ENCODE data around the gene DRC3.

GRCh38 chr17:17937958-17938357, 34.7 kb upstream of the DRC3 start:
- TF ChIP-seq CTCF (conservative IDR thresholded peaks at IDR 0.05 in 1 of 2, IDR thresholded peaks at IDR 0.05 in 1 of 2; ENCODE audit: extremely low read depth in 1 of 2, insufficient read depth in 1 of 2, low read depth in 1 of 2, low read length in 2 of 2) (no peak), EZH2 (IDR thresholded peaks at IDR 0.05; ENCODE audit: borderline replicate concordance, low read length) (no peak)
